ENCODE measurements around the gene CMSS1.

- TF ChIP-seq POLR2A (IDR thresholded peaks at IDR 0.05) = no peak
- TF ChIP-seq, protein P1, sequence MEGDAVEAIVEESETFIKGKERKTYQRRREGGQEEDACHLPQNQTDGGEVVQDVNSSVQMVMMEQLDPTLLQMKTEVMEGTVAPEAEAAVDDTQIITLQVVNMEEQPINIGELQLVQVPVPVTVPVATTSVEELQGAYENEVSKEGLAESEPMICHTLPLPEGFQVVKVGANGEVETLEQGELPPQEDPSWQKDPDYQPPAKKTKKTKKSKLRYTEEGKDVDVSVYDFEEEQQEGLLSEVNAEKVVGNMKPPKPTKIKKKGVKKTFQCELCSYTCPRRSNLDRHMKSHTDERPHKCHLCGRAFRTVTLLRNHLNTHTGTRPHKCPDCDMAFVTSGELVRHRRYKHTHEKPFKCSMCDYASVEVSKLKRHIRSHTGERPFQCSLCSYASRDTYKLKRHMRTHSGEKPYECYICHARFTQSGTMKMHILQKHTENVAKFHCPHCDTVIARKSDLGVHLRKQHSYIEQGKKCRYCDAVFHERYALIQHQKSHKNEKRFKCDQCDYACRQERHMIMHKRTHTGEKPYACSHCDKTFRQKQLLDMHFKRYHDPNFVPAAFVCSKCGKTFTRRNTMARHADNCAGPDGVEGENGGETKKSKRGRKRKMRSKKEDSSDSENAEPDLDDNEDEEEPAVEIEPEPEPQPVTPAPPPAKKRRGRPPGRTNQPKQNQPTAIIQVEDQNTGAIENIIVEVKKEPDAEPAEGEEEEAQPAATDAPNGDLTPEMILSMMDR (IDR thresholded peaks at IDR 0.05) = no peak
Measured at GRCh38 chr3:100125161-100125938, 307.7 kb downstream of the CMSS1 start.
